ENCODE measurements around the gene DNAJB4.

DNAJB4 gene

GRCh38 chr1:78004719-78005447, at the start of gene DNAJB4:
DNAJB4 (plus strand) TSS chr1:78004939; CDS start chr1:78005111, 172 bp downstream.
- H3K4me3 ChIP-seq (replicated peaks; ENCODE audit: low read depth, low read length): peak within 1 kb of the TSS; percentile 51

DNA sequence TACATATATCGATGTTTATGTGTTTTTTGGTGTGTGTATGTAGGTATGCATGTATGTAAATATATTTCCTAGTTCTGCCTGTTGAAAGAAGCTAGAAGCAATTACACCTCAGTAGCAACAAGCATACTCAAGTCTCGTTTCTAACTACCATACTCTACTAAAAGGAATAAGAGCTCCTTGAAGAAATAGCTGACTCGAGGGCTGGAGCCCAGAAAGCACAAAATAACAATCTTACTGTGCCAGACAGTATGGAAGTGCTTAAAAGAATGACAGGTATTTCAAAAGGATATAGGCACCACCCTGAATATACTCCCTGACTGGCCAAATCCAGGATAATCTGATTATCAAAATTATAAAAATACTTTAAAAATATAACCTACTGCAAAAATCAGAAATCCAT, 49.0 kb upstream of the DNAJB4 start:
- TF ChIP-seq, protein P1, sequence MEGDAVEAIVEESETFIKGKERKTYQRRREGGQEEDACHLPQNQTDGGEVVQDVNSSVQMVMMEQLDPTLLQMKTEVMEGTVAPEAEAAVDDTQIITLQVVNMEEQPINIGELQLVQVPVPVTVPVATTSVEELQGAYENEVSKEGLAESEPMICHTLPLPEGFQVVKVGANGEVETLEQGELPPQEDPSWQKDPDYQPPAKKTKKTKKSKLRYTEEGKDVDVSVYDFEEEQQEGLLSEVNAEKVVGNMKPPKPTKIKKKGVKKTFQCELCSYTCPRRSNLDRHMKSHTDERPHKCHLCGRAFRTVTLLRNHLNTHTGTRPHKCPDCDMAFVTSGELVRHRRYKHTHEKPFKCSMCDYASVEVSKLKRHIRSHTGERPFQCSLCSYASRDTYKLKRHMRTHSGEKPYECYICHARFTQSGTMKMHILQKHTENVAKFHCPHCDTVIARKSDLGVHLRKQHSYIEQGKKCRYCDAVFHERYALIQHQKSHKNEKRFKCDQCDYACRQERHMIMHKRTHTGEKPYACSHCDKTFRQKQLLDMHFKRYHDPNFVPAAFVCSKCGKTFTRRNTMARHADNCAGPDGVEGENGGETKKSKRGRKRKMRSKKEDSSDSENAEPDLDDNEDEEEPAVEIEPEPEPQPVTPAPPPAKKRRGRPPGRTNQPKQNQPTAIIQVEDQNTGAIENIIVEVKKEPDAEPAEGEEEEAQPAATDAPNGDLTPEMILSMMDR (IDR thresholded peaks at IDR 0.05; ENCODE audit: low read depth, low read length, missing control alignments): no peak
- no peak for DNase-seq (ENCODE audit: extremely low read depth, low read depth)
- no peak overlapping the region for H3K4me3 ChIP-seq (replicated peaks; ENCODE audit: low read depth, low read length)

More at GRCh38 chr1:78004719-78005447, at the start of gene DNAJB4:
- peak; percentile 97 for DNase-seq (ENCODE audit: extremely low read depth, low read depth)
- TF ChIP-seq, protein P1 (IDR thresholded peaks at IDR 0.05; ENCODE audit: low read depth, low read length, missing control alignments): no peak

- H3K4me3 ChIP-seq (replicated peaks; ENCODE audit: low read depth, low read length): no peak overlapping the region
- TF ChIP-seq, protein P1 (IDR thresholded peaks at IDR 0.05; ENCODE audit: low read depth, low read length, missing control alignments): no peak
- no peak for DNase-seq (ENCODE audit: extremely low read depth, low read depth)
These were observed 48.3 kb upstream of the DNAJB4 start for GRCh38 chr1:77956464-77956863.

GRCh38 chr1:77958391-77958790, 46.3 kb upstream of the DNAJB4 start:
- TF ChIP-seq, protein P1 (IDR thresholded peaks at IDR 0.05; ENCODE audit: low read depth, low read length, missing control alignments): no peak
- no peak overlapping the region for H3K4me3 ChIP-seq (replicated peaks; ENCODE audit: low read depth, low read length)
- no peak for DNase-seq (ENCODE audit: extremely low read depth, low read depth)

DNA sequence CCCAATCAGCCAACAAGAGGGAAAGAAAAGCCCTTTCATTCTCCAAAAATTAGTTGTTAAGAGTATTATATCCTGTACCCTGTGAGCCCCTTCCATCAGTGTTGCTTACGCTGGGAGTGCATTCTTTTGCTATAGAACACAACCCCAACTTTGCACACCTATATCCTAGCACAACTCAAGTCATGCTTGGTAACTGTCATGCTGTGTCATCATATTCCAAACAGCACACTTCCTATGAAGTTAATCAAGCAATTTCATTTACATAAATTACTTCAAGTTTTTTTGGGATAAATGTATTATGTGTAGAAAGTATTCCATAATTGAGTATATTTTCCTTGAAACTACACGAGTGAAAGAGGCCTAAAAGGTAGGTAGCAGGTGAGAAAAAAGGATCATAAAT, 45.9 kb upstream of the DNAJB4 start:
- no peak overlapping the region for H3K4me3 ChIP-seq (replicated peaks; ENCODE audit: low read depth, low read length)
- DNase-seq (ENCODE audit: extremely low read depth, low read depth): no peak
- TF ChIP-seq, protein P1 (IDR thresholded peaks at IDR 0.05; ENCODE audit: low read depth, low read length, missing control alignments): no peak

DNA sequence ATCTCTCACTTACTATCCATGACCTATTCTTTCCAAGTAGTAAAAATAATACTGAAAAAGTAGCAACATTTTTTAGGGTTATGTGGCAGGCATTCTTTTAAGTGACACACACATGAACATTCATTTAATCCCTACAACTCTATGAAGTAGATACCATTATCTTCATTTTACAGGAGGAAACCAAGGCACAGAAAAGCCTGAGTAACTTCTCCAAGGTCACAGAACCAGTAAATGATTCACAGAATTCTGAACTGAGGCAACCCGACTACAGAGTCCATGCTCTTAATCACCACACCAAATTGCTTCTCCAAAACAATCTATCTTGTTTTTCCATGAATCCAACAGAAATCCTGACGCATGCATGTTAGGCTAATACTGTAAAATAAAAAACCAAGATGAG, 43.3 kb upstream of the DNAJB4 start:
- TF ChIP-seq, protein P1 (IDR thresholded peaks at IDR 0.05; ENCODE audit: low read depth, low read length, missing control alignments): no peak
- no peak for DNase-seq (ENCODE audit: extremely low read depth, low read depth)

More for the DNA sequence above, 43.3 kb upstream of the DNAJB4 start:
- no peak overlapping the region for H3K4me3 ChIP-seq (replicated peaks; ENCODE audit: low read depth, low read length)
